ENCODE results near the gene LMX1B.

The LMX1B gene

DNA sequence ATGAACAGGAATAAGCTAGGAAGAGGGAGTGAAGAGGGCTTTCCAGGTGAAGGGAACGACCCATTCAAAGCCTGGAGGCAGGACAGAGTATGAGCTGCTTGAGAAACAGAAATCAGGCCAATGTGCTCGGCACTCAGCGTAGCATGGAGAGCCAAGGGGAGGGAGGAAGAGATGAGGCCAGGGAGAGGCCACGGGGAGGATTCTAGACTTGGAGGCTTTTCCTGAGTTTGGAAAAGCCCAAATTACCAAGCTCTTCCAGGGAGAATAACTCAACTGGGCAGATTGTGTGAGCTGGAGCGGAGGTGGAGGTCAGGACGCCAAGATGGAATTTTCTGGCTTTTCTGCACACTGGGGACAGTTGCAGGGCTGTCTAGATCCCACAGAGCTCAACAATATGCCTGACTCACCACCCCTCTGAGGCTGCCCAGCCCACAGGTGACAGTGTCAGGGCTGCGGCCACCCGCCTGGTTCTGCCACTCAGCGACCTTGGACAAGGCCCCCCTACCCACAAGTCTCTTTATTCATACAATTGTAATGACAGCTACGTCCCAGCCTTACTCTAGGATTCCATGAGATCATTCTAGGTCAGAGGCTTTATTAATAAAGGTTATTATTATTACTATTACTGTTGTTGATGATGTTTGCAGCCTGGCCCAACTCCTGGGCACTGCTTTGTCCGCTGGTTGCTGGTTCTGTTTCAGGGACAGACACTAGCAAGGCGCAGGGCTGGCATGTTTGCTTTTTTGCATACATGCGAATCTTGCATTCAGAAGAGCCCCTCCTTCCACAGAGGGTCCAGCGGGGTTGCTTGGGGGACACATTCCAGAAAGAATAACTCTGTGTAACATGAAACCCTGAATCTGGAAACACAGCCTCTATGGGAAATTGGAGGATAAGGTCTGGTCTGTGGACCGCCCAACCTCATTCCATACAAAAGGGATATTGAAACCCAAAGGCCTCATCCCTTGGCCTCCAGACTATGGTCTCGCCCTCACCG, 9.4 kb upstream of the LMX1B start:
- DNase-seq (ENCODE audit: low read depth), result no peak

DNA sequence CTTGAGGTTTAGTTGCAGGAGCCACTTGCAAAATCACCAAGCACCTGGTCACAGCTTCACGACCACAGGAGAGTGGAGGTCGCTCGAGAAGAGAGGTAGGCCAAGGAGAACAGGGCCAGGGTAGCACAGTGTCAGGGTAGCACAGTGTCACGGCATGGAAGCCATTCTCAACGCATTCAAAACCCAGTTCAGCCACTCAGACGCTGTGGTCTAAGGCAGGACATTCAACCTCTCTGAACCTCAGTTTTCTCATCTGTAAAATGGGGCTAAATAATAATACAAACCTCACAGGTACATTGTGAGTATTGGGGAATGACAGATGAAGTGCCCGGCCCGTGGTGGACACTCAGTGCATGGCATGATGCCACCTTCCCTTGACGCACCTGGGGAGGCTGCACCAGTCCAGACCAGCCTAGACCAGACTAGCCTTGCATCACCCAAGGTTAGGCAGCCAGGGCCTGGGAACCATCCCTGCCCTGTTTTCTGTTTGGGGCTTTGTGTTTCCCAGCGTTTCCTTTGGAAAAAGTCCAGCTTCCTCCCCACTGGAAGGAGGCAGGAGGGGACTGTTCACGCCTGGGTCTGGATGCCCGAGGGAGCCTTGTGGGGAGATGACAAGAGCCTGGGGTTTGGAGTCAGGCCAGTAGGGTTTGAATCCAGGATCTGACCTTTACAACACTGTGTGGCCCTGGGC, 7.8 kb upstream of the LMX1B start:
- DNase-seq (ENCODE audit: low read depth), result no peak

DNA sequence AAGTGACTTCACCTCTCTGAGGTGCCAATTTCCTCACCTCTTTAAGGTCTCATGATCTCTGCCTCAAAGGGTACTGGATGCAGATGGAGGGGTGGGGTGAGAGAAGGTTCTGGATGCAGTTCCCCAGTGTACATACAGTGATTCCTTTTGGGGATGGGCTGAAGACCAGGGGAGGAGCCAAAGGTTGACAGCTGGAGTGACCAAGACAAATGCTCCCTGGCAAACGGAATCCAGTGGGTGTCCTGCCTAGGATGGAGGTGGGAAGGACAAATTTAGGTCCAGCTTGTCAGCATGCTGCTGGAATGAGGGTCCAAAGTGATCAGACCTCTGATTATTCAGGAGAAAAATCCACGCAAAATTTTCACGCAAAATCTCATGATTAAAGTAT, 7.3 kb upstream of the LMX1B start:
- DNase-seq (ENCODE audit: low read depth), result no peak

DNA sequence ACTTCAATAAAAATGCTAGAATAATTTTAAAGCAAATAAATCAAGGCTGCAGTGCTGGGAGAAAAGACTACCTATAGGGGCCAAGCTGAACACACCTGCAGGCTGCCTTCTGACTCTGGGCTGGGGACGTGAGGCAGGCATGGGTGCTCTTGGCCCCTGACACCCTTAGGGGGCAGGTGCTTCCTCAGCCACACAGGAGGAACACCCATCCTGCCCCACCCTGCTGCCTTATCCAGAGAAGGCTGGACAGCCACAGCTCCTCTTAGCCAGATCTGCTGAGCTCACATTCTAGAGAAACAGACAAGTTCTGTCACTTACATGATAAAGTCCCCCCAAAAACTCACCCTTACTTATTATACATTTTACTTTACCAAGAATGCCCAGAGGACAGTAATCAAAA, 6.6 kb upstream of the LMX1B start:
- DNase-seq (ENCODE audit: low read depth), result no peak

DNA sequence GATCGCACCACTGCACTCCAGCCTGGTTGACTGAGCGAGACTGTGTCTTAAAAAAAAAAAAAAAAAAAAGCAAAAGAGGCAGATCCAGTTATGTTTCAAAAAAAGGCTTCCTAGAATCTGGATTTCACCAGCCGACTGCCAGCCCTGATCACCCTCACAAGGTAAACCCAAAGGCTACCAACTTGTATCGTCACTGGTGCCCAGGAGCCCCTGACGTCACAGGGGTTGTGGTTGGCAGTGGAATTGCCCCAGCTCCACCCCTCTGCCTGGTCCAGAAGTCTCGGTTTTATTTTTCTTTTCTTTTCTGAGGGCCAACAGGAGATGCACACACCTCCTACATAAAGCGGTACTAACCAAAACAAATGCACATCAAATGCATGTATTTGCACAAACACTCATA, 6.0 kb upstream of the LMX1B start:
- no peak for DNase-seq (ENCODE audit: low read depth)

DNA sequence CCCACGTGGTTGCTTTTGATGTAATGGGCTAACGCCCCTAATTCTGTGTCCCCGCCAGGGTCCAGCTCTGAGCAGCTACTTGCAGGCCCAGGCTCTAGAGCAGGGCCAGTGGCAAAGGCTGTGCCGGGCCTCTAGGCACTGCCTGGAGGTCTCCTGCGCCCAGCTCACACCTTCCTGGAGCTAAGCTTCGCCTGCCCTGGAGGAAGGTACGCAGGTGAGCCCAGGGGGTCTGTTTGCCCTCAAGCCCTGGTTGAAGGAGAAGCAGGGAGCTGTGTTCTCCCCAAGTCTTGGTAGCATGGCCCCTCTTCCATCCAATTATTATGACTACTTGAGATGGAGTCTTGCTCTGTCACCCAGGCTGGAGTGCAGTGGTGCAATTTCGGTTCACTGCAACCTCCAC, 5.2 kb upstream of the LMX1B start:
- DNase-seq (ENCODE audit: low read depth), result no peak

DNA sequence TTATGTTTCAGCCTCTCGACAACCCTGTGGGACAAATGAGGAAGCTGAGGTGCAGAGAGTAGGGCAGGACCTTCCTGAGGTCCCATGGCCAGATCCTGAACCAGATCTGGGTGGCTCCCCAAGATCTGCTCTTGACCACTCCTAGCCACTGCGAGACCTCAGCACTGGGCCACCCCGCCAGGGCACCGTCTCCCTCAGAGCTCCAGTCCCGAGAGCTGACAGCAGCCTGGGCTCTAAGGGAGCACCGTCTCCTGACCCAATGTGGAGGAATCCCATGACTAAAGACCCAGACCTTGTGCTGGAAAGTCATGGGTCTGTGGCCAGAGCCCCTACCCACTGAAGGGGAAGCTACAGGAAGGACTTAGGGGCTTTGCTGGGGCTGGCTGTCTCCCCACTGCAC, 4.5 kb upstream of the LMX1B start:
- no peak for DNase-seq (ENCODE audit: low read depth)

DNA sequence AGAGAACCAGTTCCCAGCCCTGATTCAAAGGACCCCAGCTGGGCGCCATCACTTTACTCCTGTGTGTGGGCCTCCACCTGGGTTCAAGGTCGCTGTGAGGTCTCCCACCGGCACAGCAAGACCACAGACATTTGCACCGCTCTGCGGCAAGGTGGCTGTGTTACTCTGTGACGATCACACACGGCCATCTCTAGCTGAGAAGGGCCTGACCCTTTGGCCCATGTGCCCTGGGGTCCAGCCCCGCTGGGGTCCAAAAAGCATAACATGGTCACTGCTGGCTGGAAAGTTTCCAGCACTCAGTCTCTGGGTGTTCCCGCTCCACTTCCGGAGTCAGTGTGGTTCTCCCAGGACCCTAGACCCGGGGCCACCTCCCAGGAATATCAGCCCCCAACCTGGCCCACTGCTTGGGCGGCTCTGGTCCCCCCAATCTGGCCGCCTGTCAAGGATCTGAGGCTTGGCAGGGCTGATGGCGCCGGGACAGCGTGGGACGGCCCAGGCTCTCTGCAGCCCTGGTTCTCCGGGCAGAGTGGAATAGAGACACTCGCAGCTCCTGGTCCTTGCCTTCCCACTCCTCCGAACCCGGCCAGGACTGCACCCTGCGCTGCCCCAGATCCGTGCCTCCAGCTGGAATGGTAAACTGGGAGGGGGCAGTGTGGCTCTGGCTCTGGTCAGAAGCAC, 3.9 kb upstream of the LMX1B start:
- no peak for DNase-seq (ENCODE audit: low read depth)

DNA sequence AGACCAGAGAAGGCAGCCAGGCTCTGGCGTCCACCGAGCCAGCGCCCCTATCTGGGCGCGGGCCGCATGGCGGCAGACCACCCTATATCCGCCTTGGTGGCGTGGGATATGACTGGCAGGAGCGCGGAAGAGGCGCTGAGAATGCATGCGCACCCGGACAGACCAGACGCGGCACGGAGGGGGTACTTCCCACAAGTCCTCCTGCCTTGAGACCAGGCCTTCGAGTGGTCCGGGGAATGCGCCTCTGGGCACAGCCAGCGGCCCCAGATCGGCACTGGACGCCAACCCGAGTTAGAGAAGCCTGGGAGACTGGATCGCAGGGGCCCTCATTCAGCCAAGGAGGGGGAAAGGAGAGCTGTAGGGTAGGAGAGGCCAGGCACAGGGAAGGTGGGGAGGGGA, 2.5 kb upstream of the LMX1B start:
- no peak for DNase-seq (ENCODE audit: low read depth)

DNA sequence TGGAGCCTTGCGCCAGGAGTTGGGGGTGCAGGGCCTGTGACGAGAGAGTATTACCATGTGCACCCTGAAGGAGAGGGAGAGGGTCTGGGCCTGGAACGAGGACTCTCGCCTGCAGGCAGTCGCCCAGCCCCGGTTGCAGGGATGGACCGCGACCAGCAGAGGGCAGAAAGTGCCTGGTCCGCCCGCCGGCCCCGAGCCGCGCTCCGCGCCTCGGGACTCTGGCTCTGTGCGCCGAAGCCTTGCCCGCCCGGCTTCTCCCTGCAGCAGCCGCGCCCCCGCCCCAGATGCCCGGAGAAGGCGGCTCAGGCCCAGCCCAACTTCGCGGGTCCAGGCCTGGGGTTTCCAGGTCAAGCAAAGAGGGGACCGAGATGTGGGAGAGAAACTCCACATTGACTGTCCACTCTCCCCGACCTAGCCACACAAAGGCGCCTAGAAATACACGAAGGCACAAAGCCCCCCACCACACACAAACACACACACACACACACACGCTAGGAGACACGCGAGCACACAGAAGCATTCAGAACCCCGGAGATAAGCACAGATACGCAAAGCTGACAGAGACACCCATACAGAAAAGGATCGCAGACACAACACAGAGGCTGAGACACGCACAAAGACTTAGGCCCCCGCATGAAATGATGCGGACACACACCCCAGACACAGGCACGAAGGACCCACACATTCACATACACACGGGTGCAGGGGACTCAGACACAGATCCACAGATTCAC, 2.0 kb upstream of the LMX1B start:
- DNase-seq (ENCODE audit: low read depth), result peak; percentile 58

DNA sequence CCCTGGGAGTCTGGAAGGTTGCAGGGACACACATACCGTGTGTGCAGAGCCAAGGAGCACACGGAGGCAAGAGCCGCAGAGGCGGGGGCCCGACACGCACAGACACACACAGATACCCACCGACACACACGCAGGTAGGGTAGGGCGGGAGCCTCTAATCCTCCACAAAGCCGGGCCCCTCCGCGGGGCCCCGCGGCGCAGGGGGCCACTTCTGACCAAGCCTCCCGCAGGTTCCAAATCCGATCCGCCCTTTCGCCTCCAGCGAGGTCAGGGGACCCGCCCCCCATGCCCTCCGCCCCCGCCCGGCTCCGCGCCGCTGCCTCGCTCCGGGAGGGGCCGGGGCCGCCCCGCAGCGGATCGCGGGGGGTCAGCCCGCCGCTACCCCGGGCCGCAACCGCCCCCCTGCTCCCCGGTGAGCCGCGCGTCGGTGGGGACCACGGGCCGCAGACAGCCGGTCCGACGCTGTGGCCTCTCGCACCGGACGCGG, 1.4 kb upstream of the LMX1B start:
- no peak for DNase-seq (ENCODE audit: low read depth)

DNA sequence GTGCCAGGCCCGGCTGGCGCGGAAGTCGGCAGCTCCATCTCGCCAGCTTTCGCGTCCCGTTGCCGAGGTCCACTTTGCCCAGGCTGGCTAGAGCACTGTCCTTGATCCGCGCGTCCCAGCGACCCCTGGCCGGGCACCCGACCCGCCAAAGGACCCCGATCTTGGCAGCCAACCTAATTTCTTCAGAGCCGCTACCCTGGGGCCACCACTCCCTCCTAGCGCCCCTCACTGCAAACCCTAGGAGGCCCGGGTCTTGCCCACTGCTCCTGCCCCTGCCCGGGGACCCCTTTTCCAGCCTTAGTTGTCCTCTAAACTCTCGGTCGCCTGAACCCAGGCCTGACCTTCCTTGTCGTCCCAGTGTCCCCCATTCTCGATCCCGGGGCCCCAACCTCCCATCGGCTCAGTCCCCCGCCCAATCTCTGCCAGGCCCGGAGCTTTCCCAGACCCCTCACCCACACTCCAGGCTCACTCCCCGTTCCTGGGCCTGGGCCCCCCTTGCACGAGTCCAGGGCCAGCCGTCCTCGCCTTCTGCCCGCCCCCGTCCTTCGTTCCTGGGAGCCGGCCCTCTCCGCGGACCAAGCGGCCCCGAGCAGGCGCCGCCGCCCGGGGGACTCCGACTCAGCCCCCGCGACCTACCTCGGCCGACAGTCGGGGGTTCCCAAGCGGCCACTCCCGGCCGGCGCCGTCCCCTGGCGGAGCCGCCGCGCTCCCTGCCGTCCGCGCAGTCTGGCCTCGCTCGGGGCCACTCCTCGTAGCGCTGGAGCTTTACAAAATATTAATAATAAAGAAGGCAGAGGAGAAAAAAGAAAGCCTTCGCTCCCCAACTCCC, 701 bp upstream of the LMX1B start:
- DNase-seq (ENCODE audit: low read depth), result no peak

DNA sequence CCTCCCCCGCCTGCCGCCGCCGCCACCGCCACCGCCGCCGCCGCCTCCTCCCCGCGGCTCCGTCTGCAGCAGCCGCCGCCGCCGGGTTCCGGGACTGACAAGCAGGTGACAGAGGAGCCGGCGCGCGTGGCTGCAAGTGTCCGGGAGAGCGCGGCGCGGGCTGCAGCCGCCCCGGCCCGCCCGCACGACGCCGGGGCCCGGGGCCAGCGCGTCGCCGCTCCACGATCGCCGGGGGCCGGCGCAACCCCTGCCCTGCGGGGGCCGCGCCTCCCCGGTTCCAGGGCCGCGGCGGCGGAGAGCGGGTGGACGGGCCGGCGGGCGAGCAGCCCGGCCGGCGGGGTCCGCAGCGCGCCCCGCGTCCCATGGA, 343 bp downstream of the LMX1B start:
- no peak for DNase-seq (ENCODE audit: low read depth)

DNA sequence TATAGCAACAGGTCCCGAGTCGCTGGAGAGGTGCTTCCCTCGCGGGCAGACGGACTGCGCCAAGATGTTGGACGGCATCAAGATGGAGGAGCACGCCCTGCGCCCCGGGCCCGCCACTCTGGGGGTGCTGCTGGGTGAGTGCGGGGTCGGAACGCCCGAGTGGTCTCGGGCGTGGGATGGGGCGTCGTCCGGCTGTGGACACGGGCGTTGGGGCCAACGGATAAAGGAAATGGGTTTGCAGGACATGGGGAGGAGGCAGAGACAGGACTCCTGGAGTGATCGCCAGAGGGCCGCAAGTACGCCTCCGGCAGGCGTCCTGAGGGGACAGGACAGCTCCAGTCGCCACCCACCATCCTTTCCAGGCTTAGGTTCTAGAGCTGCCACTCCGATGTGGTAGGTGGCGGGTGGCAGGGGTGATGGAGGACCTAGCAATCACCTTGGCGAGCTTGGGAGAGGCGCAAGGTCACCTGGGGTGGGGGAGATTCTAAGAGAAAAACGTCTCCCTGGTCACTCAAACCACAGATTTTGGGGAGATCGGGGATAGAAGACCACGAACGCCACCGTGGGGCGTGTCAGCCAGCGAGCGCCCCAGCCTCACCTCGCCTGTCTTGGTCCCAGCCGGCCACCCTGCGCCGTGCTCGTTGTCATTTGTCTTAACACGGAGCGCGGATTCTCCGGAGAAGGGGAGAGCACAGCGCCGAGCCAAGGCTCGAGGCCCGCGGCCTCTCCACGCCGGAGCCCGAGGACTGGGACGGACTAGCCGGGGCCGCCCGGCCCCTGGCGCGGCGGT, 922 bp downstream of the LMX1B start:
- no peak for DNase-seq (ENCODE audit: low read depth)

DNA sequence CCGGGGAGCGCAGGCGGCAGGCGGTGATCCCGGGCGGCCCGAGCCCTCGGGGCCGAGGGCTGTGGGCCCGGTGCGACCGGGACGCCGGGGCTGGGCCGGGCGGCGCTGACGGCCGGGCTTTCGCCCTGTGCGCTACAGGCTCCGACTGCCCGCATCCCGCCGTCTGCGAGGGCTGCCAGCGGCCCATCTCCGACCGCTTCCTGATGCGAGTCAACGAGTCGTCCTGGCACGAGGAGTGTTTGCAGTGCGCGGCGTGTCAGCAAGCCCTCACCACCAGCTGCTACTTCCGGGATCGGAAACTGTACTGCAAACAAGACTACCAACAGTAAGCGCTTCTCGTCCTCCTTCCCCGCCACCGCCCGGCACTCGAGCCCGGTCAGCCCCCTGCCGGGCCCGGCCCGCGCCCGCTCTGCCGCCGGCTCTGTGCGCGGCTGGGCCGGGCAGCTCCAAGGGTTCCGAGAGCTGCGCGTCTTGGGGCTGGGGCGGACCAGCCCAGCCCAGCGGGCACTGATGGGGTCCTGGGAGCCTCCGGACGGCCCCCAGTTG, 1.6 kb downstream of the LMX1B start:
- no peak for DNase-seq (ENCODE audit: low read depth)

DNA sequence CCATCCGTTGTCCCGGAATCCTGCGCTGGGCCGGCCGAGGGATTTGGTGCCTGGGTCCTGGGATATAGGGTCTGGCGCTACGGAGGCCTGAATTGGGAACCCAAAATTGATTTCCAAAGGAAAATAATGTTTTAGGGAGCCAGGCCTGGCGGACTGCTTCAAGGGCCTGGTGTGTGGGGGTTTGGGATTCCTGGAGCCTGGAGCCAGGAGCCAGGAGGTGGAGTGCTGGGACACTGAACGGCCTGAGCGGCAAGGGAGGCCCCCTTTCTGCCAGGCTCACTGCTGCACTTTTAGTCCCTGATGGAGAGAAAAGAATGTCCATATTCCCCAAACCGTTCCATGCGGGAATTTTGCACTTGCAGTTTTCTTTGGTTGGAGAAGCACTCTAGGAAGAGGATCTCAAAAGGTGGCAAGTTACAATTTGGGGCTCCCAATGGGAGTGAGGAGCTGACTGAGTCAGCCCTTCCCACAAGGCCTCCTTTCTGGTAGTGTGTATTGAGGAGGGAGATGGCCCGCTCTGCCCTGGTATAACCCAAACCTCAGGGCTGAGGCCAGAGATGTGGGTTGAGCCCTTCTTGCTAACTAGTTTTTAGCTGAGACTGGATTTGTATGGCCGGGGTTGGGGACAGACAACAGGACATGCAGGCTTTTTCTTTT, 2.2 kb downstream of the LMX1B start:
- no peak for DNase-seq (ENCODE audit: low read depth)

DNA sequence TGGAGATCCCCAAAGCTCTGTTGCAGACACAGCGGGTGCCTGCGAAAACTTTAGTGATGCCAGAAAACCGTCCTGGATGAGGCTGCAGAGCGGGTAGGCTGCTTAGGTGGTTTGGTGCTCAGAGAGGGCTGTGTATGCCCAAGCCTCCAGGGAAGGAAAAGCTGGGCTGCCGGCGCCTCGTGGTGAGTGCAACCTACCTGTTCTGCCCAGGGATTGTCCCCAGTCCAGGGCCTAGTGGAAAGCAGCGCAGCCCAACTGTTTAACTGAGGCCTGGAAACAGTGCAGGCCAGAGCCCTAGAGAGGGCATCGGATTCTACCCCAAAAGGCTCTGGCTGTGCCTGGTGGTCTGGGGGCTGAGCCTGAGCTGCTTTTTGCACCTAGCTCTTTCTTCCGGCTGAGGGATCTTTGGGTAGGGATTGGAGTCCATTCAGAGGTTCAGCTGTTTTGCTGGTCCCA, 2.8 kb downstream of the LMX1B start:
- DNase-seq (ENCODE audit: low read depth), result no peak

DNA sequence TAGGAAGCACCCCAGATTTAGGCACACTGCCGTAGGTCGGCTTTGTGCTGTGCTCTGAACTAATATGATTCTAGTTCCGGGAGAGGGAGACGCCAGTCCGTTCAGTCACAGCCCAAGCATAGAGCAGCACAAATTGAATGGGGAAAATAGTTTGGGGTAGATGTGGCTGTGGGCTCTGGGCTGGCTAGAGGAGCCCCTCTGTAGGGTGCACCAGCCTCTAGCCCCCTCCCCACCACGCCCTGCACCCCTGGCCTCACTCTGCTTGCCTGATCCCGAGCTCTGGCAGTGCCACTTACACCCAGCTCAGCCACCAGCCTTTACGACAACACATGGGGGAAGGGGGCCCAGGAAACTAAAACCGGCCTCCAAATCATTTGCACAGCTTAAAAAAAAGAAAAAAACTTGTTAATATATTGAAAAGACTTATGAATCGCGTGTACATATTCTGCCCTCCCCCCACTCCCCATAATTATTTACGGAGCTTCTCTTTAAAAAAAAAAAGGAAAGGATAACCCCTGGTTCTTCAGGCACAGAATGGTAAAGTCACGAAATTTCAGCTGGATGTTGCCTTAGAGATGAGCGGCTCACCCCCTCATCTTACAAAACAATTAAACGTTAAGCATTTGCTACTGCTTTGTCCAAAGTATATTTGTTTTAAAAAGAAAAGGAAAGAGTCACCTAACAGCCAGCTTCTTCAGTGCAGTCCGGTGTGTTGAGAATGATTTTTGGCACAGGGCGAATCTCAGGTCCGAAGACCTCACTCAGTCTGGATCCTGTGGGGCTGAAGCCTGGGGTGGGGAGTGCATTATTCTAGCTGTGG, 3.5 kb downstream of the LMX1B start:
- no peak for DNase-seq (ENCODE audit: low read depth)

DNA sequence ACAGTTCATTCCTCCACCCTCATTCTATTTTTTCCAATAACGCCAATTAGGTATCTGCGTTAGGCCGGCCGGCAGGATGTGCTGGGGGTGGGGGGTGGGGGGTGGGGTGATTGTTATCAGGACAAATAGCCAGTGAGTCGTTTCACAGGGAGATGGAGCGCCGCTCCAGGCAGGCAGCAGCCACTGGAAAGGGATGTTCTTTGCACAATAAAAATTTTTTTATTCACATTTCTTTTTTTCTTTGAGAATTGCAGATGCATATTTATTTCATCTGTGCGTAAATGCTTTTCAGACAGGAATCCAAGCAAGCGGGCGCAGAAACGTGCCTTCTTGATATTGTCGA, 4.1 kb downstream of the LMX1B start:
- DNase-seq (ENCODE audit: low read depth), result no peak
